Mesenchymal stem cell (in vitro differentiated cells and primary cell): ENCODE results near the gene MEF2C.

Experiments
- DNase-seq: peaks from one replicate; pipeline ENCODE4 v3.0.0-alpha.2; 2013
- H2AFZ ChIP-seq: one replicate; pipeline ENCODE4 v1.6.1; 2013; ENCODE audit warnings: low read depth, mild to moderate bottlenecking, control low read depth, inconsistent platforms, low read length, moderate library complexity
- H2AK5ac ChIP-seq: 2 replicates; pipeline ENCODE4 v1.6.1; 2013; ENCODE audit warnings: low read length, moderate library complexity, mild to moderate bottlenecking, inconsistent platforms; ENCODE audit not compliant: severe bottlenecking
- H2BK120ac ChIP-seq: one replicate; pipeline ENCODE4 v1.6.1; 2013; ENCODE audit warnings: low read depth, mild to moderate bottlenecking, inconsistent platforms, low read length, moderate library complexity
- H2BK12ac ChIP-seq, 2 experiments: one replicate each; pipeline ENCODE4 v1.6.1; 2013; ENCODE audit warnings: inconsistent platforms in 2 of 2, low read length in 2 of 2, mild to moderate bottlenecking in 2 of 2, moderate library complexity in 2 of 2, control low read depth in 1 of 2
- H2BK15ac ChIP-seq: one replicate; pipeline ENCODE4 v1.6.1; 2013; ENCODE audit warnings: mild to moderate bottlenecking, low read depth, inconsistent platforms; ENCODE audit not compliant: poor library complexity, severe bottlenecking
- H2BK5ac ChIP-seq: 2 replicates; pipeline ENCODE4 v1.6.1; 2013; ENCODE audit warnings: low read depth, mild to moderate bottlenecking, low read length, control low read depth, inconsistent platforms; ENCODE audit not compliant: poor library complexity, severe bottlenecking
- H3K14ac ChIP-seq, 2 experiments: one replicate each; pipeline ENCODE4 v1.6.1; 2013; ENCODE audit warnings: inconsistent platforms in 2 of 2, low read length in 2 of 2, control low read depth in 1 of 2, mild to moderate bottlenecking in 1 of 2, moderate library complexity in 1 of 2
- H3K18ac ChIP-seq, 2 experiments: one replicate each; pipeline ENCODE4 v1.6.1; 2013; ENCODE audit warnings: inconsistent platforms in 2 of 2, low read length in 2 of 2, control low read depth in 1 of 2, low read depth in 1 of 2, mild to moderate bottlenecking in 1 of 2
- H3K23ac ChIP-seq, 2 experiments: one replicate each; pipeline ENCODE4 v1.6.1; 2013; ENCODE audit warnings: inconsistent platforms in 2 of 2, low read length in 2 of 2, mild to moderate bottlenecking in 2 of 2, moderate library complexity in 2 of 2, control low read depth in 1 of 2
- H3K27ac ChIP-seq: 2 replicates; pipeline ENCODE4 v1.5.1; 2013; ENCODE audit warnings: mild to moderate bottlenecking, moderate library complexity, low read length, control low read depth, inconsistent platforms; ENCODE audit not compliant: poor library complexity, severe bottlenecking
- H3K27me3 ChIP-seq, 2 experiments: 2 replicates each; pipeline versions ENCODE4 v1.6.1 to v1.7.0; 2013; ENCODE audit warnings: low read length in 2 of 2, mild to moderate bottlenecking in 2 of 2, moderate library complexity in 2 of 2, control low read depth in 1 of 2, inconsistent platforms in 1 of 2; ENCODE audit not compliant: control insufficient read depth in 1 of 2, insufficient read depth in 1 of 2
- H3K36me3 ChIP-seq, 2 experiments: 2 replicates each; pipeline versions ENCODE4 v1.6.1 to v1.7.0; 2013; ENCODE audit warnings: low read length in 2 of 2, control low read depth in 1 of 2, inconsistent platforms in 1 of 2, low read depth in 1 of 2, mild to moderate bottlenecking in 1 of 2; ENCODE audit not compliant: insufficient read depth in 2 of 2, control insufficient read depth in 1 of 2
- H3K4ac ChIP-seq, 2 experiments: one replicate each; pipeline ENCODE4 v1.6.1; 2013; ENCODE audit warnings: inconsistent platforms in 2 of 2, low read length in 2 of 2, mild to moderate bottlenecking in 2 of 2, moderate library complexity in 2 of 2, control low read depth in 1 of 2, low read depth in 1 of 2
- H3K4me1 ChIP-seq: 2 replicates; pipeline ENCODE4 v1.6.1; 2013; ENCODE audit warnings: low read depth, low read length, control low read depth; ENCODE audit not compliant: control insufficient read depth, insufficient read depth
- H3K4me2 ChIP-seq: 2 replicates; pipeline ENCODE4 v1.6.1; 2013; ENCODE audit warnings: low read length, mild to moderate bottlenecking, inconsistent platforms; ENCODE audit not compliant: poor library complexity, severe bottlenecking
- H3K4me3 ChIP-seq, 2 experiments: 2 replicates each; pipeline versions ENCODE4 v1.5.1 to v1.7.0; 2013; ENCODE audit warnings: low read length in 2 of 2, mild to moderate bottlenecking in 2 of 2, control low read depth in 1 of 2, low read depth in 1 of 2; ENCODE audit not compliant: insufficient read depth in 1 of 2
- H3K79me1 ChIP-seq: replicated peaks from 2 replicates; pipeline ENCODE4 v1.6.1; 2013; ENCODE audit warnings: mild to moderate bottlenecking, control low read depth, low read length, inconsistent platforms; ENCODE audit not compliant: poor library complexity, severe bottlenecking
- H3K9ac ChIP-seq: 2 replicates; pipeline ENCODE4 v1.7.0; 2013; ENCODE audit warnings: mild to moderate bottlenecking, low read length, moderate library complexity
- H3K9me3 ChIP-seq: 2 replicates; pipeline ENCODE4 v1.7.0; 2013; ENCODE audit warnings: mild to moderate bottlenecking, low read length; ENCODE audit not compliant: control insufficient read depth
- H4K8ac ChIP-seq: one replicate; pipeline ENCODE4 v1.6.1; 2013; ENCODE audit warnings: inconsistent platforms, mild to moderate bottlenecking, low read length, moderate library complexity
- H4K91ac ChIP-seq: one replicate; pipeline ENCODE4 v1.6.1; 2013; ENCODE audit warnings: mild to moderate bottlenecking, low read length, inconsistent platforms
- WGBS: methylation state at CpG from one replicate; pipeline ENCODE4 v1.1.7; 2013; ENCODE audit warnings: mixed read lengths; 5-methylcytosine and 5-hydroxymethylcytosine counted together

MEF2C gene

DNA sequence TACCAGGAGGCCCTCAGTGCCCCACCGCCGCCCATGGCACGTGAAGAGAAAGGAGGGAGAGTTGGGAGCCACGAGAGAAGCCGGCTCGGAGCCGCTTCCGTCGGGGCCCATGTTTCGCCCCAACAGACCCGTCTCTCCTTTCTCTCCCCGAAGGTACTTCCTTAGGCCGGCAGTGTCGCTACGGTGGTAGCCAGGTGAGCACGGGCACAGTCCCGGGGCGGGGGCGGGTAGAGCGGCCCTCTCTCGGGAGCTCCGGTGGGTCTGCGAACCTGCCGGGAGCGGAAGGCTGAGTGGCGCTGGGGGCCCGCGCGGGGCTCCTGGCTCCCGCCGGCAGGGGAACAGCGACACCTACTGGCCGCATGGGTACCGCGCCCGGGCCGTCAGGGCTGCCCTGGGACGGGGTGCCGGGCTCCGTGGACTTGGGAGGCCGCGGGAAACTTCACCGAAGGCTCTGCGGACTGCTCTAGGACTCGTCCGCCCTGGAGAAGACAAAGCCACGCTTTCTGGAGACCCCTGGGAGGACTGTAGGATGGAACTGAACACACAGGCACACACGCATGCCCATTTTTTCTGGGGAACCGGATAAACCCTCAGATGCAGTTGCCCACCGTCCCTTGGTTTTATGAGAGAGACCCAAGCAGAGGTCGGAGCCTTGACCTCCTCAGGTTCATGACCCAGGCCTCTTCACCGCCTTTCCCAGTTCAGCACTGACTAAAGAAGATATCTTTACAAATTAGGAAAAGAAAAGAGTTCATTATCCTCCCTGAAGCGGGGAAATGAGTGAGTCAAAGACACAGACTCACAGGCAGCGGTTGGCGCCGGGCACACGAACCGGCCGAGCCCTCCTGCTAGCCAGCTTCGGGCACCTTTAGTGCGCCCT is 202.5 kb downstream of the MEF2C start:
- Histone ChIP-seq H2AK5ac (no peak overlapping the region), H2BK120ac (no peak overlapping the region), H4K8ac (no peak overlapping the region), H3K18ac (no peak overlapping the region), H3K4me2 (peak overlapping the region; percentile 81), H3K9me3 (no peaks in the 10 kb centered on the region), H2BK15ac (no peak overlapping the region), H2BK5ac (no peak overlapping the region), H3K4me3 (peak overlapping the region; percentile 55 to 72), H3K9ac (peak overlapping the region; percentile 49), H3K36me3 (no peaks in the 10 kb centered on the region), H4K91ac (no peak overlapping the region), H3K27me3 (peaks cover 93 to 97% of the 10 kb centered on the region in 2 experiments), H2BK12ac (no peak overlapping the region), H2AFZ (no peak overlapping the region), H3K23ac (no peak overlapping the region), H3K4me1 (peaks cover 27% of the 10 kb centered on the region), H3K14ac (no peak overlapping the region), H3K79me1 (no peaks in the 10 kb centered on the region), H3K4ac (no peak overlapping the region), H3K27ac (no peak overlapping the region)
- WGBS, result 3% methylated on average over 47 of the region's 61 CpGs
- DNase-seq, result peak; percentile 54

GRCh38 chr5:88679638-88680037 is 203.3 kb downstream of the MEF2C start:
- Histone ChIP-seq H2AK5ac (no peak overlapping the region), H2BK12ac (no peak overlapping the region), H3K14ac (no peak overlapping the region), H3K36me3 (no peaks in the 10 kb centered on the region), H2BK5ac (no peak overlapping the region), H3K9me3 (no peaks in the 10 kb centered on the region), H3K27ac (no peak overlapping the region), H2AFZ (no peak overlapping the region), H4K91ac (no peak overlapping the region), H4K8ac (no peak overlapping the region), H3K9ac (no peak overlapping the region), H3K18ac (no peak overlapping the region), H2BK15ac (no peak overlapping the region), H3K27me3 (peaks cover 93 to 97% of the 10 kb centered on the region in 2 experiments), H3K4me2 (peak overlapping the region; percentile 10), H3K4me3 (peak overlapping the region in 1 of 2 experiments; percentile 72), H3K23ac (no peak overlapping the region), H3K4ac (no peak overlapping the region), H3K4me1 (peaks cover 28% of the 10 kb centered on the region), H3K79me1 (no peaks in the 10 kb centered on the region), H2BK120ac (no peak overlapping the region)
- WGBS, result 7% methylated on average over 9 of the region's 14 CpGs
- no peak for DNase-seq

- no peak overlapping the region for H3K4me3 ChIP-seq
- no peak overlapping the region for H3K18ac ChIP-seq
- no peak overlapping the region for H3K9ac ChIP-seq
- no peak overlapping the region for H2BK120ac ChIP-seq
- peaks cover 34% of the 10 kb centered on the region for H3K4me1 ChIP-seq
- H3K4ac ChIP-seq, result no peak overlapping the region
- no peaks in the 10 kb centered on the region for H3K9me3 ChIP-seq
- no peak overlapping the region for H4K8ac ChIP-seq
- H2BK5ac ChIP-seq, result no peak overlapping the region
- no peak overlapping the region for H3K14ac ChIP-seq
- H2AFZ ChIP-seq, result no peak overlapping the region
- no peak for DNase-seq
- H3K27me3 ChIP-seq, result peaks cover 93 to 97% of the 10 kb centered on the region in 2 experiments
- no peak overlapping the region for H3K27ac ChIP-seq
- no peak overlapping the region for H2BK15ac ChIP-seq
- H3K79me1 ChIP-seq, result no peaks in the 10 kb centered on the region
- no peak overlapping the region for H3K4me2 ChIP-seq
- no peaks in the 10 kb centered on the region for H3K36me3 ChIP-seq
- no peak overlapping the region for H4K91ac ChIP-seq
- WGBS, result 2% methylated on average over 6 of the region's 14 CpGs
- H2BK12ac ChIP-seq, result no peak overlapping the region
- no peak overlapping the region for H2AK5ac ChIP-seq
- peak overlapping the region in 1 of 2 experiments; percentile 89 for H3K23ac ChIP-seq
Measured at GRCh38 chr5:88678770-88679381, 204.1 kb downstream of the MEF2C start.
